GM18526 (cell line): ENCODE data around the gene ATG16L2.

ENCODE experiments used
- POLR2A ChIP-seq: IDR thresholded peaks from 3 replicates; pipeline ENCODE4 v1.6.1; 2011; ENCODE audit not compliant: insufficient read length; ENCODE audit errors: extremely low read depth

ATG16L2 gene

DNA sequence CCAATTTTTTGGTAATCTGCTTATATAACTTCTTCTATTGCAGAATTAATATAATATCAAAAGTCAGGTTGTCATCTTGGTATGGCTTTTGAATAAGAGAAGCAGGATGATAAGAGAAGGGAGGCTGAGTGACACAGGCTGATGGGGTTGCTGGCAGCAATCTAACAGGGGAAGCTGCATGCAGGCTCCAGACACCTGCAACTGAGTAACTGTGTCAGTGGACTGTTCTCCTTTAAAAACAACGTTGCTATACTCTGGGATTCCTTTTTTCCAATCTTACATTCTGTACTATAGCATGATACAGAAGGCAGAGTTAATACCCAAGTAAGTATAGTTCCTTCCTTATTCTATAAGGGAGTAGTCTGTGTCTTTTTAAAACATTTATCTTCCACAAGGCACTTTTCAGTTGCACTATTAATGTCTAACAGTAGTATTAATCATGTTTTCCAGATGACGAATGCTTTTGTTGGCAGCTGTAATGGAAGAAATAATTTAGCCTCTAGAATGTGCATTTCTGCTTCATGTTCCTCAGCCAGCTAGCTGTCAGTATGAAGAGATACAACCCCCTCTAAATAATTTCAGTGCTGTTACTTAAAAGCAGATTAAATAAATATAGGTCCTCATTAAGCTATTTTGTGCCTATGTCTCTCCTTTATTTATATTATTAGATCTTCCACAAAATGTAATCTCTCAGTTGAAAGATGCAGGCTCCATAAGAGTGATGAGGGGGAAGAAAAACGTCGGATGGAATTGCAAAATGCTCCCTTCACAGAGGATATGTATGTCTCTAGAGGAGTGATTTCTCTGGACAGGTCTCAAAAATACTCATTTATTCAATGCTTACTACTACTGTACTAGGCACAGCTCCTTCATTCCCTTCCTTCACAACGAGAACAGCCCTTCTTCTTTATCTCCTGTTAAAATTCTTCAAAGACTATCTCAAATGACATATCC is 50.8 kb downstream of the ATG16L2 start:
- no peak for TF ChIP-seq POLR2A

DNA sequence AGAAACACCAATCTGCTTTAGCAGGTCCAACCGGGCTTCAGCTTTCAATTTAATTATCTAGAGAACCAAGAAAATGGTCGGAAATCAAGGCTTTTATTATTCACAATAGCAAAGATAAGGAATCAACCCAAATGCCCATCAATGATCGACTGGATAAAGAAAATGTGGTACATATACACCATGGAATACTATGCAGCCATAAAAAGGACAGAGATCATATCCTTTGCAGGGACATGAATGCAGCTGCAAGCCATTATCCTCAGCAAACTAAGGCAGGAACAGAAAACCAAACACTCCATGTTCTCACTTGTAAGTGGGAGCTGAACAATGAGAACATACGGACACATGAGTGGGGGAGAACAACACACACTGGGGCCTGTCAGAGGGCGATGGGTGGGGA is 53.8 kb downstream of the ATG16L2 start:
- TF ChIP-seq POLR2A, result no peak

DNA sequence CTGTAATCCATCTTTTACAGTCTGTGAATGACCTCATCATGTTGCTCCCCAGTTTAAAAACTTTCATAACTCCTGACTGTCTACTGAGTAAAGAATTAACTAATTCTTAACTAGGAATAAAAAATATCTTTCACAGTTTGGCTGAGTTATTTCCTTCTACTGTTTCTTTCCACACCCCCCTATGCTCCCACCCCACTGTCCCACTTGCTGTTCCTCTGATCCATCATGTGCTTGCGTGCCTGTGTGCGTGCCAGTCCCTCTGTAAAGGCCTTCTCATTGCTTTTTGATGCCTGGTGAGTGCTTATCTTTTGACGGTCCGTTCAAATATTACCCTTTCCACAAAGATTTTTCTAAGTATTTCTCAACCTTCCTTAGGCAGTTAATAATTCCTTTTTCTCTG is 55.6 kb downstream of the ATG16L2 start:
- no peak for TF ChIP-seq POLR2A

DNA sequence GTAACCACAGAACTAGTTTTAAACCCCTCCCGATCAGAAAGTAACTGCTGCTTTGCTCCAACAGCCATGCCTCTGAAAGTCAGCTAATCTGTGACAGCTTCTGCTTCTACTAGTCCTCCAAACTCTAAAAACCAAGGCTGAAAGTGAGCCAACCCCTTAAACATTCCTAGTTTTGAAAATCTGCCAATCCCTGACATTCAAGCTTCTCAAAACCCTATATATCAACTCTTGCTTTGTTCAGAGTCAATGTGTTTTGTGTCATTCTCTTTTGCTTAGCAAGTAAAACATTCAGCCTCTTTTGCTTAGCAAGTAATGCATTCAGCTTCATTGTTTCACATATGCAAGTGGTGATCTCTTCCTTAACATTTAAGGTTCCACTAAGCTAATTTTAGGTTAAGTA is 56.9 kb downstream of the ATG16L2 start:
- TF ChIP-seq POLR2A, result no peak

DNA sequence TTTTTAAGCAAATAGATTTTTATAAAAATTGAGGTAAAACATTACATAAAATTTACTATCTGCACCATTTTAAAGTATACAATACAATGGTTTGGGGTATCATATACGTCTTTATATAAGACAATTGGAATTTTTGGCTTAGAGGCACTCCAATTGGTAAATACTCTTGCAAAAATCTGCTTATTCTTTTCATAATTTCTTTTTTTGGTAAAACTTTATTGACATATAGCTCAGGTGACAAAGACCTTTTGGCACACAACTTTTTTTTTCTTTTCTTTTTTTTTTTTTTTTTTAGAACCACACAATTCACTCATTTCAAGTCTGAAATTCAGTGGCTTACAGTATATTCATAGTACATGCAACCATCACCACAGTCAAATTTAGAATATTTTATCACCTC is 57.8 kb downstream of the ATG16L2 start:
- TF ChIP-seq POLR2A, result no peak

DNA sequence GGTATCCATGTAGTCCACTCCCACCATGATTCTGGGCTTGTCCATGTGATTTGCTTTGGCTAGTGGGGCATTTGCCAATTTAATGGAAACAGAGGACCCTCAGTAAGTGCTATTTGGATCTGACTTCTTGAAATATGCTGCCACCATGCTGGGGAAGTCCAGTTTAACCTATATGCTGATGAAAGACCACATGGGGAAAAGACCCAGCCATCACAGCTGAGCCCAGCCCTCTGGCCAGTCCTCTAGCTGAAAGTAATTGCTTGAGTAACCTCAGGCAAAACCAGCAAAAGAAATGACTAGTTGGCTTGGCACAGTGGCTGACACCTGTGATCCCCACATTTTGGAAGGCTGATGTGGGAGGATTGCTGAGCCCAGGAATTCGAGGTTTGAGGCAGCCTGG is 61.5 kb downstream of the ATG16L2 start:
- TF ChIP-seq POLR2A, result no peak

- no peak for TF ChIP-seq POLR2A
Measured at GRCh38 chr11:72876147-72876546, 61.9 kb downstream of the ATG16L2 start.
